OCI-LY7 (cell line): ENCODE results near the gene BDKRB1.

Experiments used
- EZH2phosphoT487 ChIP-seq: fragments of 200-600 bp; sonication (generic); IDR thresholded peaks from 2 replicates; pipeline ENCODE4 v1.6.1; 2018; ENCODE audit warnings: low read depth, borderline replicate concordance, mild to moderate bottlenecking, mixed run types, antibody characterized with exemption, low read length, moderate library complexity, mixed read lengths
- TF ChIP-seq, protein P1 (sequence below): fragments of 200-600 bp; sonication (generic); conservative IDR thresholded peaks from 2 replicates; pipeline ENCODE4 v1.5.1; 2014; ENCODE audit warnings: mild to moderate bottlenecking, antibody characterized with exemption, low read length, moderate library complexity, mixed read lengths

DNA sequence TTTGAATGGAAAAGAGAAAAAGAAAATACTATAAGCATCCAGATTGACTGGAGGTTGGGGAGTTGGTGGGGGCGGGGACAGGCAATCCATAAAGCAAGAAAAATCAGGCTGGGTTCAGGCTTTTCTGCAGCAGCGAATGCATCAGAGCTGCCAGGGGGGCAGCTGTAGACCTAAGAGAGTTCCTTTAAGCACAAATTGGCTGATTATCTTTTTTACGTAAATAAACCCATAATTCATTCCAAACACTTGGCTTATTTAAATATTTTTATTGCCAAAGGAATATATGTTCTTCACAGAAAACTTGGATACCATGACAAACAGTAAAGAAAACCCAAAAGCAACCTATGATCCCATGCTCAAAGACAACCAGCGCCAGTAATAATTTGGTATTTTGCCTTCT is 41.2 kb upstream of the BDKRB1 start:
- TF ChIP-seq, protein P1, sequence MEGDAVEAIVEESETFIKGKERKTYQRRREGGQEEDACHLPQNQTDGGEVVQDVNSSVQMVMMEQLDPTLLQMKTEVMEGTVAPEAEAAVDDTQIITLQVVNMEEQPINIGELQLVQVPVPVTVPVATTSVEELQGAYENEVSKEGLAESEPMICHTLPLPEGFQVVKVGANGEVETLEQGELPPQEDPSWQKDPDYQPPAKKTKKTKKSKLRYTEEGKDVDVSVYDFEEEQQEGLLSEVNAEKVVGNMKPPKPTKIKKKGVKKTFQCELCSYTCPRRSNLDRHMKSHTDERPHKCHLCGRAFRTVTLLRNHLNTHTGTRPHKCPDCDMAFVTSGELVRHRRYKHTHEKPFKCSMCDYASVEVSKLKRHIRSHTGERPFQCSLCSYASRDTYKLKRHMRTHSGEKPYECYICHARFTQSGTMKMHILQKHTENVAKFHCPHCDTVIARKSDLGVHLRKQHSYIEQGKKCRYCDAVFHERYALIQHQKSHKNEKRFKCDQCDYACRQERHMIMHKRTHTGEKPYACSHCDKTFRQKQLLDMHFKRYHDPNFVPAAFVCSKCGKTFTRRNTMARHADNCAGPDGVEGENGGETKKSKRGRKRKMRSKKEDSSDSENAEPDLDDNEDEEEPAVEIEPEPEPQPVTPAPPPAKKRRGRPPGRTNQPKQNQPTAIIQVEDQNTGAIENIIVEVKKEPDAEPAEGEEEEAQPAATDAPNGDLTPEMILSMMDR = no peak
- TF ChIP-seq EZH2phosphoT487 = no peak
